HepG2 (cell line): ENCODE measurements around the gene ADAM10. TPM values are rescaled to one million over a fixed set of nuclear protein-coding genes. Genes with fewer than 3 reads are reported as not detected.

Experiments used
- ATAC-seq: fragments of 200-7000 bp; cut with Tn5 transposase; 3 replicates; pipeline ENCODE4 v1.9.1; 2020; ENCODE audit warnings: mild to moderate bottlenecking, moderate library complexity
- BruUV-seq: library from RNA; stranded (reverse); fragments of 400-500 nt; replicated peaks from 2 replicates; lab custom pipeline; 2021; lab: Mats Ljungman, UMichigan
- CTCF ChIA-PET: fragments of 300-600 bp; formaldehyde crosslinking; extraction: SDS; loops from one replicate; lab custom pipeline; 2021; ENCODE audit warnings: low total read pairs, inconsistent platforms, low intra/inter-chr PET ratio; lab: Yijun Ruan, JAX
- POLR2A ChIA-PET: fragments of 350-600 bp; sonication (Branson Sonifier 250); formaldehyde crosslinking; loops from one replicate; lab custom pipeline; 2020; ENCODE audit warnings: antibody characterized with exemption, inconsistent platforms; lab: Yijun Ruan, JAX
- DNase-seq: peaks from one replicate; pipeline ENCODE4 v3.0.0-alpha.2; 2015; ENCODE audit warnings: low spot score
- FAIRE-seq: peaks from 3 replicates; lab custom pipeline; 2011; peaks lifted over from hg19 to GRCh38; lab: Jason Lieb, UNC
- H2AFZ ChIP-seq: one replicate; pipeline ENCODE4 v1.6.1; 2011; ENCODE audit warnings: low read length, inconsistent platforms
- H3K27ac ChIP-seq: fragments of 300-600 bp; 3 replicates; pipeline ENCODE4 v1.8.0; 2011; ENCODE audit warnings: mixed run types, mild to moderate bottlenecking, mixed read lengths, low read length, inconsistent platforms; ENCODE audit not compliant: insufficient read depth; ENCODE audit errors: extremely low read length
- H3K27me3 ChIP-seq, 2 experiments: fragments of 200-600 bp in 1 of 2; 2 replicates in 1 of 2; 3 replicates in 1 of 2; pipeline versions ENCODE4 v1.6.0 to v1.8.0; 2011; ENCODE audit warnings: low read length in 2 of 2, mild to moderate bottlenecking in 2 of 2, moderate library complexity in 2 of 2, inconsistent platforms in 1 of 2; ENCODE audit not compliant: insufficient read depth in 2 of 2, control insufficient read depth in 1 of 2
- H3K36me3 ChIP-seq, 2 experiments: fragments of 200-600 bp in 1 of 2; replicated peaks in 1 of 2; 2 replicates in 1 of 2; 3 replicates in 1 of 2; pipeline versions ENCODE4 v1.5.1 to v1.8.0; 2011; ENCODE audit warnings: low read length in 2 of 2, inconsistent platforms in 1 of 2; ENCODE audit not compliant: insufficient read depth in 2 of 2, control insufficient read depth in 1 of 2
- H3K4me1 ChIP-seq: 2 replicates; pipeline ENCODE4 v1.5.1; 2012; ENCODE audit warnings: low read length, inconsistent platforms; ENCODE audit not compliant: insufficient read depth
- H3K4me2 ChIP-seq: 2 replicates; pipeline ENCODE4 v1.6.0; 2011; ENCODE audit warnings: low read depth, low read length, inconsistent platforms
- H3K4me3 ChIP-seq, 3 experiments: fragments of 200-600 bp in 1 of 3; sonication (generic), shearing (Covaris generic) in 1 of 3; replicated peaks in 1 of 3; 2 replicates each; pipeline ENCODE4 v1.5.1; 2011 to 2016; ENCODE audit warnings: low read length in 3 of 3, inconsistent platforms in 2 of 3, low read depth in 2 of 3, mild to moderate bottlenecking in 2 of 3, control low read depth in 1 of 3, mixed read lengths in 1 of 3; ENCODE audit not compliant: insufficient read depth in 1 of 3
- H3K79me2 ChIP-seq: one replicate; pipeline ENCODE4 v1.6.1; 2011; ENCODE audit warnings: low read length, inconsistent platforms; ENCODE audit not compliant: insufficient read depth
- H3K9ac ChIP-seq: 2 replicates; pipeline ENCODE4 v1.6.0; 2011; ENCODE audit warnings: mild to moderate bottlenecking, low read depth, low read length, inconsistent platforms; ENCODE audit not compliant: insufficient read depth
- H3K9me3 ChIP-seq: 2 replicates; pipeline ENCODE4 v1.5.1; 2012; ENCODE audit warnings: mild to moderate bottlenecking, low read length
- H4K20me1 ChIP-seq: 2 replicates; pipeline ENCODE4 v1.6.0; 2011; ENCODE audit warnings: inconsistent platforms, mild to moderate bottlenecking, low read length, moderate library complexity; ENCODE audit not compliant: insufficient read depth
- CREB1 ChIP-seq, 2 experiments: fragments of 450-650 bp in 1 of 2; IDR thresholded peaks; 2 replicates each; pipeline ENCODE4 v1.6.1; 2016 to 2017; ENCODE audit warnings: control low read depth in 1 of 2, mild to moderate bottlenecking in 1 of 2, missing compliant biosample characterization in 1 of 2, missing genetic modification characterization in 1 of 2
- DR1 ChIP-seq: sonication (generic); formaldehyde crosslinking; IDR thresholded peaks from 2 replicates; pipeline ENCODE4 v1.8.0; 2021; ENCODE audit warnings: mild to moderate bottlenecking, missing genetic modification reagents, inconsistent platforms
- GLI4 ChIP-seq: sonication (generic); formaldehyde crosslinking; IDR thresholded peaks from 2 replicates; pipeline ENCODE4 v1.5.1; 2020; ENCODE audit warnings: missing genetic modification reagents, mild to moderate bottlenecking, moderate library complexity, borderline replicate concordance
- SNAI1 ChIP-seq: sonication (generic); formaldehyde crosslinking; IDR thresholded peaks from 2 replicates; pipeline ENCODE4 v1.5.0; 2020; ENCODE audit warnings: mild to moderate bottlenecking, missing genetic modification reagents, borderline replicate concordance
- ZSCAN12 ChIP-seq: sonication (generic); formaldehyde crosslinking; IDR thresholded peaks from 2 replicates; pipeline ENCODE4 v1.9.0; 2021; ENCODE audit warnings: mild to moderate bottlenecking, missing genetic modification reagents
- ZSCAN22 ChIP-seq: sonication (generic); formaldehyde crosslinking; IDR thresholded peaks from 2 replicates; pipeline ENCODE4 v1.4.0; 2020; ENCODE audit warnings: mild to moderate bottlenecking, missing genetic modification reagents
- WGBS: methylation state at CpG from one replicate; pipeline ENCODE4 v1.1.6; 2017; ENCODE audit warnings: low lambda C conversion rate; 5-methylcytosine and 5-hydroxymethylcytosine counted together
- in situ Hi-C: cut with HindIII; loops from 2 replicates; pipeline ENCODE4 v1.10.0; 2017; ENCODE audit warnings: low pct_unique_long_range_greater_than_20kb; ENCODE audit not compliant: extremely low pct_ligation_motif_present
- intact Hi-C: fragments of 100-400 bp; cut with micrococcal nuclease; formaldehyde crosslinking; loops from one replicate; pipeline ENCODE4 v1.10.0; 2022; ENCODE audit not compliant: unreplicated experiment
- polyA plus RNA-seq, 8 experiments: library from polyadenylated mRNA; depleted of rRNA in 3 of 8; stranded (reverse) in 7 of 8; unstranded in 1 of 8; fragments of >200 nt; fragmentation: Illumina TruSeq in 4 of 8; extraction: Trizol in 4 of 8; gene quantifications; 2 replicates each; pipeline versions ENCODE4 v1.2.1 to v1.2.3, GENCODE V29; 2011 to 2016; ENCODE audit warnings: low read depth in 4 of 8, missing spikeins in 1 of 8, mixed read lengths in 1 of 8; ENCODE audit not compliant: insufficient read depth in 1 of 8
- total RNA-seq, 5 experiments: library from RNA; depleted of rRNA; stranded (reverse); fragments of >200 nt; fragmentation: Illumina TruSeq; extraction: Trizol; gene quantifications; 2 replicates each; pipeline ENCODE4 v1.2.3, GENCODE V29; 2016; ENCODE audit warnings: low read depth in 1 of 5
- TF ChIP-seq, protein P1 (sequence below): IDR thresholded peaks from 2 replicates; pipeline ENCODE4 v1.6.1; 2016; ENCODE audit warnings: low read depth, control low read depth
- TF ChIP-seq, protein P2 (sequence below), 2 experiments: fragments of 450-650 bp in 1 of 2; sonication (generic) in 1 of 2; formaldehyde crosslinking in 1 of 2; IDR thresholded peaks; 2 replicates each; pipeline versions ENCODE4 v1.6.1 to v1.8.0; 2016 to 2022; ENCODE audit warnings: antibody characterized with exemption in 1 of 2, mild to moderate bottlenecking in 1 of 2, missing genetic modification reagents in 1 of 2

Gene ADAM10
- total and polyA plus RNA-seq, 2 of the 13 experiments (the other 11 are each of a cell fraction or from before 2014, with no cell fraction given), result 92.7 to 125 TPM

GRCh38 chr15:58770857-58771620 is 21.5 kb upstream of the ADAM10 start, which contains the start of gene MINDY2 (continued):
- TF ChIP-seq DR1 (CRISPR knock-in tag), result peak; percentile 82
- TF ChIP-seq, all 625 proteins: peak for 299

DNA sequence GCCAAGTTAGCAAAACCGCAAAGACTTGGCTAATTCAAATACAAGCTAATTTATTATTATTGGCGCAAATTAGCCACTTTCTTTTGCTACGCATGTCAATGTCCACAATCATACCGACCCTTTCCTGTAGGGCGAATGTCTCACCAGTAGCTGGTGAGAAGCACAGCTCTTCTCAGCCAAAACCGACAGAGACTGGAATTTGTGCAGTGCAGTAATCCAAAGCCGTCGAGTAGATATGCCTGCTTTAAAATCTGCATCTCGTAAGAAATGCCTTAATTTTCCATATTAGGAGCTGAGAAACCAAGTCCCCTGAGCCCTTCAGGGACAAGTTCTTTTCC is 21.0 kb upstream of the ADAM10 start:
- under 1% methylated on average over 9 of the region's 9 CpGs for WGBS
- in situ Hi-C loops, result no loop called here
- 0 out of 2 replicates have a peak, but pooled peaks have one; percentile 13 for TF ChIP-seq ZSCAN12 (CRISPR knock-in tag)
- TF ChIP-seq, protein P1, sequence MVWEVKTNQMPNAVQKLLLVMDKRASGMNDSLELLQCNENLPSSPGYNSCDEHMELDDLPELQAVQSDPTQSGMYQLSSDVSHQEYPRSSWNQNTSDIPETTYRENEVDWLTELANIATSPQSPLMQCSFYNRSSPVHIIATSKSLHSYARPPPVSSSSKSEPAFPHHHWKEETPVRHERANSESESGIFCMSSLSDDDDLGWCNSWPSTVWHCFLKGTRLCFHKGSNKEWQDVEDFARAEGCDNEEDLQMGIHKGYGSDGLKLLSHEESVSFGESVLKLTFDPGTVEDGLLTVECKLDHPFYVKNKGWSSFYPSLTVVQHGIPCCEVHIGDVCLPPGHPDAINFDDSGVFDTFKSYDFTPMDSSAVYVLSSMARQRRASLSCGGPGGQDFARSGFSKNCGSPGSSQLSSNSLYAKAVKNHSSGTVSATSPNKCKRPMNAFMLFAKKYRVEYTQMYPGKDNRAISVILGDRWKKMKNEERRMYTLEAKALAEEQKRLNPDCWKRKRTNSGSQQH (CRISPR knock-in tag), result peak; percentile 47; the same call in 1 of the 2 replicates
- no peak for TF ChIP-seq ZSCAN22 (CRISPR knock-in tag)
- TF ChIP-seq, protein P2, sequence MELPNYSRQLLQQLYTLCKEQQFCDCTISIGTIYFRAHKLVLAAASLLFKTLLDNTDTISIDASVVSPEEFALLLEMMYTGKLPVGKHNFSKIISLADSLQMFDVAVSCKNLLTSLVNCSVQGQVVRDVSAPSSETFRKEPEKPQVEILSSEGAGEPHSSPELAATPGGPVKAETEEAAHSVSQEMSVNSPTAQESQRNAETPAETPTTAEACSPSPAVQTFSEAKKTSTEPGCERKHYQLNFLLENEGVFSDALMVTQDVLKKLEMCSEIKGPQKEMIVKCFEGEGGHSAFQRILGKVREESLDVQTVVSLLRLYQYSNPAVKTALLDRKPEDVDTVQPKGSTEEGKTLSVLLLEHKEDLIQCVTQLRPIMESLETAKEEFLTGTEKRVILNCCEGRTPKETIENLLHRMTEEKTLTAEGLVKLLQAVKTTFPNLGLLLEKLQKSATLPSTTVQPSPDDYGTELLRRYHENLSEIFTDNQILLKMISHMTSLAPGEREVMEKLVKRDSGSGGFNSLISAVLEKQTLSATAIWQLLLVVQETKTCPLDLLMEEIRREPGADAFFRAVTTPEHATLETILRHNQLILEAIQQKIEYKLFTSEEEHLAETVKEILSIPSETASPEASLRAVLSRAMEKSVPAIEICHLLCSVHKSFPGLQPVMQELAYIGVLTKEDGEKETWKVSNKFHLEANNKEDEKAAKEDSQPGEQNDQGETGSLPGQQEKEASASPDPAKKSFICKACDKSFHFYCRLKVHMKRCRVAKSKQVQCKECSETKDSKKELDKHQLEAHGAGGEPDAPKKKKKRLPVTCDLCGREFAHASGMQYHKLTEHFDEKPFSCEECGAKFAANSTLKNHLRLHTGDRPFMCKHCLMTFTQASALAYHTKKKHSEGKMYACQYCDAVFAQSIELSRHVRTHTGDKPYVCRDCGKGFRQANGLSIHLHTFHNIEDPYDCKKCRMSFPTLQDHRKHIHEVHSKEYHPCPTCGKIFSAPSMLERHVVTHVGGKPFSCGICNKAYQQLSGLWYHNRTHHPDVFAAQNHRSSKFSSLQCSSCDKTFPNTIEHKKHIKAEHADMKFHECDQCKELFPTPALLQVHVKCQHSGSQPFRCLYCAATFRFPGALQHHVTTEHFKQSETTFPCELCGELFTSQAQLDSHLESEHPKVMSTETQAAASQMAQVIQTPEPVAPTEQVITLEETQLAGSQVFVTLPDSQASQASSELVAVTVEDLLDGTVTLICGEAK (IDR thresholded peaks at IDR 0.05), result no peak
- TF ChIP-seq, protein P2 (CRISPR knock-in tag; IDR thresholded peaks at IDR 0.05), result no peak
- no peak for TF ChIP-seq SNAI1 (CRISPR knock-in tag)
- no peak for TF ChIP-seq CREB1 (IDR thresholded peaks at IDR 0.05)
- 0 out of 2 replicates have a peak, but pooled peaks have one; percentile 10 for TF ChIP-seq CREB1 (CRISPR knock-in tag; IDR thresholded peaks at IDR 0.05)
- TF ChIP-seq GLI4, result no peak

More for the DNA sequence above, 21.0 kb upstream of the ADAM10 start:
- peak overlapping the region; percentile 57 to 73 (median 73) for H3K4me3 ChIP-seq
- H2AFZ ChIP-seq, result peak overlapping the region; percentile 55
- H3K4me2 ChIP-seq, result peak overlapping the region; percentile 87
- peaks cover 37% of the 10 kb centered on the region for H3K4me1 ChIP-seq
- H3K79me2 ChIP-seq, result peaks cover 36% of the 10 kb centered on the region
- H3K27ac ChIP-seq, result peak overlapping the region; percentile 89
- peak; percentile 64 for ATAC-seq
- H3K9ac ChIP-seq, result peak overlapping the region; percentile 75
- 0 out of 2 replicates have a peak, but pooled peaks cover 4% of the 10 kb centered on the region for H4K20me1 ChIP-seq
- ChIA-PET POLR2A (interaction anchor here (0.7 to 2.7 kb wide), 34 partner anchors 9 to 602 kb away, joined by 3 to 111 read pairs (median 6); partner anchors contain the start of genes ADAM10 and MYO1E), CTCF (no interaction called here)
- FAIRE-seq, result no peak
- intact Hi-C loops, result loop anchor here (5.0 kb wide), 1 partner anchor 543 kb away; no protein-coding TSS in a partner anchor
- no peaks in the 10 kb centered on the region; a peak in 1 of 5 replicates for H3K27me3 ChIP-seq
- H3K36me3 ChIP-seq, result no peaks in the 10 kb centered on the region
- DNase-seq, result no peak
- no TSS peak for BruUV-seq
- H3K9me3 ChIP-seq, result no peaks in the 10 kb centered on the region
